NCI-H2171 (cell line): ENCODE measurements around the gene GPATCH4.

Experiments
- DNase-seq: peaks from one replicate; lab custom pipeline; 2025; lab: John Stamatoyannopoulos, UW

The GPATCH4 gene

GRCh38 chr1:156547434-156547833 is 53.8 kb downstream of the GPATCH4 start:
- no peak for DNase-seq

GRCh38 chr1:156546267-156546666 is 55.0 kb downstream of the GPATCH4 start:
- no peak for DNase-seq

GRCh38 chr1:156544592-156545102 is 56.6 kb downstream of the GPATCH4 start:
- no peak for DNase-seq
